HG02852 (cell line): ENCODE results near the gene KIF26B.
"Not testable (repeated sequence)": the region's sequence is repeated elsewhere in the genome, so short reads cannot be mapped to it uniquely, and the experiment has no call there.

Source experiments
- ATAC-seq: cut with Tn5 transposase; IDR thresholded peaks from one replicate; pipeline ENCODE4 v1.9.1; 2021; ENCODE audit warnings: mild to moderate bottlenecking, moderate library complexity; ENCODE audit not compliant: unreplicated experiment

Gene KIF26B

DNA sequence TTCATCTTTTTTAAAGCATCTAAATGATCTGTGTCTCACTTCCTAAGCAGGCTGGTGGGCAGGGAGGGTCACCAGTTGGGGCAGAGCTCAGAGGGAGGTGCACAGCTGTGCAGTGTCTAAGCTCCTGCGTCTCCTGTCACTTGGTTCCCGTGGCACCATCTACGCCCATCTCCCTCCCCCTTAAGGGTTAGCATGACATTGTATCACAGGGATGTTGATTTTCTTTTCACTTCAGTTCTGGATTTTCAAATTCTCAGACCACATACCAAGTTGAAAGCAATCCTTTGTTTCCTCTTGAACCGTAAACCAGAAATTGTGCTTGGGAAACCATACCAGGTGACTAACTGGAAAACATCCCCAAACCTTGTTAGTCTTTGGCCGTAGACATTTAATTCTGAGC is 187.0 kb downstream of the KIF26B start:
- ATAC-seq: no peak

- no peak for ATAC-seq
Measured at GRCh38 chr1:245345191-245345884, 190.6 kb downstream of the KIF26B start.

DNA sequence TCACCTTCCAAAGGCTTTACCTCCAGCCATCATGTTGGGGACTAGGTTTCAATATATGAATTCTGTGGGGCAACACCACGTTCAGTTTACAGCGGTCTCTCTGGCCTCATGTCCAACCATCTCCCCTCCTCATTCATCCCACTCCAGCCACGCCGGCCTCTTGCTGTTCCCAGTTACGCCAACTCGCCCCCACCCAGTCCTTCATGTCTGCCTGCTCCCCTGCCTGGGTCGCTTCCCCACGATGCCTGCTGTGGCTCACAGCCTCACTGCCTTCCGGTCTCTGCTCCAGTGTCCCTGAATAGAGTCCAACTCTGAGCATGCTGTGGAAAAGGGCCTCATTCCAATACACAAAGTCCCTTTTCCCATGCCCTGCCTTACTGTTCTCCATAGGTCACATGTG is 193.8 kb downstream of the KIF26B start:
- no peak for ATAC-seq

GRCh38 chr1:245353411-245353810 is 198.6 kb downstream of the KIF26B start:
- ATAC-seq: no peak

DNA sequence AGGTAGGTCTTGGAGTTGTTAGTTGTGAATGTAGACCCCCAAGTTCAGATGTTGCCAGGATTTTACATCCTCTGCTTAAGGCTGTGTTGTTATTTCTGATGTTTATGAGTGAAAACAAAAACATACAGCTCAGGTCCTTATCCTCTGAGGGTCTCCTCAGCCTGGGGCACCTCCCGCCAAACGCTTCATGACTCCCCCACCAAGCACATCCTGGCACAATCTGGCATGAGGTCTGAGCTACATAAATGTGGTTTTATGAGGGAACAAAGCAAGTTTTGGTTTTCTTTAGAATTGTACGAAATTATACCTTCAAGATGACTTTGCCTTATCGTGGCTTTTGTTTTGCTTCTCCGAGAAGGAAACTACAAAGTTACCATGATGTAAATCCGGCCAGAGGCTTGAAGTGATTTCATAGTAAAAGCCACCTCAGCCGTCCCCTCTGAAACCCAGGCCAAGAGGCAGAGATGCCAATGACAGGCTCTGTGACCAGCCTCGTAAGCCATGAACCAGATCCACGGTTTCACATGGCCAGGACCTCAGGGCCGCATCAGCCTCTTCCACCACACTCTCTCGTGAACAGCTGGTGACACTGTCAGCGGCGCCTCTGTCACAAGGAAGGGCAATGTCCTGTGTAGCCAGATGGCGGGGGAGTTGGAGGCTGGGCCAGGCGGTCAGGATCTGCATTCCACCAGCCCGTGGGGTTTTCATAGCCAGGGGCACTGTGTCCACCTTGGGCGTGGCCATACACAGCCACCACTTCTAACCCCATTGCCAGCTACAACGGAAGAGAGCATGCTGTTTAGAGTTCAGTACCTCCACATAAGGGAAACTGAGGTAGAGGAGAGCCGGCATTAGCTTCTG is 199.4 kb downstream of the KIF26B start:
- ATAC-seq: no peak

- ATAC-seq: not testable (repeated sequence)
Measured at GRCh38 chr1:245355851-245356630, 201.3 kb downstream of the KIF26B start.

- ATAC-seq: no peak
Measured at GRCh38 chr1:245356891-245357585, 202.3 kb downstream of the KIF26B start.

DNA sequence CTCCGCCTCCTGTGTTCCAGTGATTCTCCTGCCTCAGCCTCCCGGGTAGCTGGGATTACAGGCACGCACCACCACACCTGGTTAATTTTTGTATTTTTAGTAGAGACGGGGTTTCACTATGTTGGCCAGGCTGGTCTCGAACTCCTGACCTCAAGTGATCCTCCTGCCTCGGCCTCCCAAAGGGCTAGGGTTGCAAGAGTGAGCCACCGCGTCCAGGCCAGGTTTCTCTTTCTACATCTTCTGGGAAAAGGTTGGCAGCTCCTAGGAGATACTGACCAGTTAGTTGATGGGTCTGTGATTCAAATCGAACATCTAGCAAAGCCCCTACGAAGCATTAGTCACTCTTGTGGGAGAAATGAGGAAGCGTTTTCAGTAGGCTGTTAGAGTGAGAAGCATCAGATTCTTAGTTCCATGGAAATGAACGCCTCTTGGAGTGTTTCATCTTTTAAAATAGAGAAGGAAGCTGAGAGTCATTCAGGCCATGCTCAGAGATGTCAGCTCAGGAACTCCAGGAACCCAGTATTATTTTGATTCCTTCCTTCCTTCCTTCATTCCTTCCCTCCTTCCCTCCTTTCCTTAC is 204.4 kb downstream of the KIF26B start:
- ATAC-seq: not testable (repeated sequence)

DNA sequence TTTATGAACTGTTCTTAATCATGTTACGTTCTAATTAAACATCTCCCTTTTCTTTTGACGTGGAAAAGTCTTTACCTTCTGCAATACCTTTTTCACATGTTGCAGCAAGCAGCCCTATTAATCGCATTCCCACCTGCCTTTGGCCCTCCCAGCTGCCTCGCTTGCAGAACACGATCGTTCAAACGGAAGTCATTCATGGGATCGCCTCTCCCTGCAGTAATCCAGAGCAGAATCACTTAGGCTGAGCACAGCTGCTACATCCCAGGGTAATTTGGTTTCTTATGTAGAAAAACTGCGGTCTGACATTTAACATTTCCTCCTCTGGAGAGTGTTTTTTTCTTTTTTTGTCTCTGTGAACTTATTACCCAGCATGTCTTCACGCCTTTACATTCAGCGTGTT is 206.3 kb downstream of the KIF26B start:
- ATAC-seq: no peak

DNA sequence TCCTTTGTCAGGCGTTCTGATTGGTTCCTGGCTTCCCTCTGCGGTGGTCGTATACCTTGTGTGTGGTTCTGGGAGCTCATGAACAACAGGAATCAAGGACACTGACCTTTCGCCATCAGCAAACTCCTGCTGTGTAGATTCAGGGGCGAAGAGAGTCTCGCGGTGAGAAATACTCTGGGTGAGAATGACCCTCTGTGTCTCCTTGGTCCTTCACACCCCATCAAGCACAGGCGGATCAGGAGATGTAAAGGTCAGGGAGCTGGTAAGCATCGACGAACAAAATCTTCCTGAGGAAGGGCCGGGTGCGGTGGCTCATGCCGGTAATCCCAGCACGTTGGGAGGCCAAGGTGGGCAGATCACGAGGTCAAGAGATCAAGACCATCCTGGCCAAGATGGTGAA is 207.2 kb downstream of the KIF26B start:
- ATAC-seq: no peak

DNA sequence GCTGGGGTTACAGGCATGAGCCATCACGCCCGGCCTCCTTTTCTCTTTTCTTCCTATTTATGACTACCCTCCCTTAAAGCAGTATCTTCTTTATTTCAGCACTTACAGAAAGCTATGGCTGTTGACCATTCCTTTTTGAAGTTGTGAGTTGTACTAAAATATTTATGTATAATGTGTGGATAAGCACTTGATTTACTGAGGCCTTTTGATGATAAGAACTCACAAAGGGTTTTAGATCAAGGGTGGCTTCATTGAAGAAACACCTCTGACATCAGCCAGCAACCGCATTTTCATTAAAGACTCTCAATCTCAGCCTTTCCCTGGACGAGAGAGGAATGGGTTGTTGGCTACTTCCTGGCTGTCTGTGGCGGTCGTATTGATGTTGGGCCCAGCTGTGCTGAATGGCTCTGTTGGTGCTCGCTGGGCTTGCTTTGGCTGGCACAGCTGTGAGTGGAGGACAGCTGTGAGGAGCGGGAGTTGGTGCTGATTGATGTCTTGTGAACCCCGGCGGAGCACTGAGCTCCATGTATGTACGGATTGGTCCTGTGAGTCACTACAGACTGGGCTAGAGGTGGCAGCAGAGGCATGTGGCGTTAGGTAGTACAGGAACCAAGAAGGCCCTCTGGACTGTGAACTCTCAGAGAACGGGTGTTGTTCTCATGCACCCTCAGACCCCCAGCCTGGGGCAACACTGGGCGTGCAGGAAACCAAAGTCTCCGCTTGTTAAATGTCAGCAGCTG is 208.8 kb downstream of the KIF26B start:
- ATAC-seq: no peak

DNA sequence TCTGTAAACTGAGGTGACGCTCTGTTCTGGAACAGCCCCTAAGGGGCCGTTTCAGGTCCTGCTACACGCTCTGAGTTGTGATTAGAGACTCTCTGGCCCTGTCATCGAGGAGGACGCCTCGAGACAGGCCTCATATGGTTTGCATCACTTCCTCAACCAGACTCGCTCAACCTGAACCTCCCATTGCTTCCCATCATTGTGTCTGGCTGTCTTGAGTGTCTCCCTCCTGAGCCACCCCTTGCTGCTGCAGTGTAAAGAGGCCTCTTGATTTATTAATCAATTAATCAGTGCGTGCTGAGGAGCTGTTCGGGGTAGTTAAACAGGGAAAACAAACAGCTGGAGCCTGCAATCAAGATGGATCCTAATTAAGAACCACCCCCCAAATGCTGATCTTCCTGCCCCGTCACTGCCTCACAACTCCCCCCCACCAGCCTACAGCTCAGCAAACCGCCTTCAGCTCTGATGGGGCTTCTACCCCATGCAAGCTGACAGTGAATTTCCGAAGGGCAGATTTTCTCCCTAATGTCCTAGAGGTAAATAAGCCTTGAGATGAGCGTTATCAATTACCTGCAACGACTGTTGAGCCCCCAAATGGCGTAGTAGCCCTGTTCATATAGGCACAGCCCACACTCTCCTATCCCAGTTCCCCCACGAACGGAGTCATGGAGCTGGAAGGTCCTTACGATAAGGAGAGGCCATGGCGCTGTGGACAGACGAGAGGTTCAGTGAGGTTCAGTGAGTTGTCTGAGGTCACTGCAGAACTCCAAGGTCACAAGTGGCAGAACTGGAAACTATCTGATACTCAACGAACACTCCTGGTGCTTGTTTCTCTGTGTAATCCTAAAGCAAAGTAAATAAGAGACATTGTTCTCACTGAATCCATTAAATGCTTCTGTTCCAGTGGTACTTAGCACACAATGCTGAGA is 210.6 kb downstream of the KIF26B start:
- no peak for ATAC-seq

GRCh38 chr1:245366886-245367285 is 212.1 kb downstream of the KIF26B start:
- ATAC-seq: no peak

DNA sequence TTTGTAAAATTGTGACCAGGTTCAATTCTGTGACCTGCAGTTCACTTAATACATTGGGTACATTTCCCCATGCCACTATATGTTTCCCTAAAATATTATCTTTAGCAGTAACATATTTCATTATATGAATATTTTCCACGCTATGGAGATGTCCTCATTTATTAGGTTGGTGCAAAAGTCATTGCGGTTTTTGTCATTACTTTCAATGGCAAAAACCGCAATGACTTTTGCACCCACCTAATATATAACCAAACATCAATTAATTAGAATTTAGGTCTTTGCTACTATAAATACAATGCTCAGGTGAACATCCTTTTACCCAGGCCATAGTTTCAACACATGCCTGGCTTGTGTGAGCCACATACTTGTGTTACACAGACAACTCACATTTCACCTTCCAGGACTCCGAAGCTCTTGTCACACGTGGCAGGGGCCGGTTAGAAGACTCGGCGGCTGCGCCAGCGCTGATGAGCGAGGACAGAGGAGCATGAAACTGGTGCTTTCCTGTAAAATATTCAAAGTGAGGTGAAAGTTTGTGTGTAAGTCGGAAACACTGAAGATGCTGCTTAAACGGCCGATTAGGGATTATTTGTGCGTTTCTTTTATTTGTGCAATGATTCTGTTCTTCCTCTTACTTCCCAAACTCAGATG is 215.5 kb downstream of the KIF26B start:
- no peak for ATAC-seq

- no peak for ATAC-seq
Measured at GRCh38 chr1:245370905-245371581, 216.3 kb downstream of the KIF26B start.

DNA sequence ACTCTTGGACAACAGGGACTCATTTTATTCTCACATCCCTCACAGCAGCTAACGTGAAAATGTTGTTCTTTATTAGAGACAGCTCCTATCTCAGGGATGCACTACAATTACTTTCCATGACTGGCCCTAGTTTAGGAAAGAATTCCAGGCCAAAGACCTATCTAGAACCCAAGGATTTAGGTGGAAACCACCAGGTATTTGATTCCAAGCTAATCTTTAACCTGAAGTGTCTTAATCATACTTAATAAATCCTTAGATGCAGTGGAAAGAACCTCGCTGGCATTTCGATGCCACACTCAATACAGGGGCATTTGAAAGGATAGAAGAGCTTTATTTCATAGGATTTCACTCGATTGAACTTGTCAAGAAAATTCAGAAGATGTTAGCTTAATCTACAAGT is 218.3 kb downstream of the KIF26B start:
- ATAC-seq: no peak

- ATAC-seq: no peak
Measured at GRCh38 chr1:245375789-245376460, 221.1 kb downstream of the KIF26B start.
